Measurements from ENCODE around the gene ARHGEF40. TPM values are rescaled to one million over a fixed set of nuclear protein-coding genes. Genes with fewer than 3 reads are reported as not detected.

The ARHGEF40 gene
- total RNA-seq, 1 experiment from 2014 or later: 74.2 TPM

DNA sequence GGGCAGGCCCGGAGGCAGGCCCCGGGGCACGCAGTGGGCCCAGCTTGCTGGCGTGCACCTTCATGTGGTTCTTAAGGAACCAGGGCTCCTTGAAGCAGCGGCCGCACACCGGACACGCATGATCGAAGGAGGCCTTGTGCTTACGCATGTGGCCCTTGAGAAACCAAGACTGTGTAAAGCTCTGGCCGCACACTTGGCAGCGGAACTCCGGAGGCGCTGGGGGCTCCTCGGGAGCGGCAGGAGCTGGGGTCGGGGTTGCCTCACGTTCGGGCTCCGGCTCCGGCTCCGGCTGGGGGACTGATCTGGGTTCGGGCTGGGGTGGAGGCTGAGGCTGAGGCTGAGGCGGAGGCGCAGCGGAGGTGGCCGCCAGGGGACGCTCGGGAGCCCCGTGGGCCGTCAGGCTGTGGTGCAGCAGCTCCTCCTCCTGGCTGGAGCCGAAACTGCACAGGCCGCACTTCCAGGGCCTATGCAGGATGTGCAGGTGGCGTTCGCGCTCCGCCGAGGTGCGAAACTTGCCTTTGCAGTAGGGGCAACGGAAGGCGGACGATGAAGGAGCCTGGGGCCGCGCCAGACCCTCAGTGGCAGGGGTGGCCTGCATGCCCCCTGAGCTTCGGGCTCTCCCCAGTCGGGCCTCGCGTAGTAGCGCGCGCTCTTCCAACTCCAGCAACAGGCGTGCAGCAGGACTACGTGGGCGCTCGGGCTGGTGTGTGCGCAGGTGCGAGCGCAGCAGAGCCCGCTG is 22.3 kb downstream of the ARHGEF40 start (continued):
- TF ChIP-seq, protein P1, sequence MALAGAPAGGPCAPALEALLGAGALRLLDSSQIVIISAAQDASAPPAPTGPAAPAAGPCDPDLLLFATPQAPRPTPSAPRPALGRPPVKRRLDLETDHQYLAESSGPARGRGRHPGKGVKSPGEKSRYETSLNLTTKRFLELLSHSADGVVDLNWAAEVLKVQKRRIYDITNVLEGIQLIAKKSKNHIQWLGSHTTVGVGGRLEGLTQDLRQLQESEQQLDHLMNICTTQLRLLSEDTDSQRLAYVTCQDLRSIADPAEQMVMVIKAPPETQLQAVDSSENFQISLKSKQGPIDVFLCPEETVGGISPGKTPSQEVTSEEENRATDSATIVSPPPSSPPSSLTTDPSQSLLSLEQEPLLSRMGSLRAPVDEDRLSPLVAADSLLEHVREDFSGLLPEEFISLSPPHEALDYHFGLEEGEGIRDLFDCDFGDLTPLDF (CRISPR knock-in tag; IDR thresholded peaks at IDR 0.05): 0 out of 2 replicates have a peak, but pooled peaks have one; percentile 4
- TF ChIP-seq, protein P2, sequence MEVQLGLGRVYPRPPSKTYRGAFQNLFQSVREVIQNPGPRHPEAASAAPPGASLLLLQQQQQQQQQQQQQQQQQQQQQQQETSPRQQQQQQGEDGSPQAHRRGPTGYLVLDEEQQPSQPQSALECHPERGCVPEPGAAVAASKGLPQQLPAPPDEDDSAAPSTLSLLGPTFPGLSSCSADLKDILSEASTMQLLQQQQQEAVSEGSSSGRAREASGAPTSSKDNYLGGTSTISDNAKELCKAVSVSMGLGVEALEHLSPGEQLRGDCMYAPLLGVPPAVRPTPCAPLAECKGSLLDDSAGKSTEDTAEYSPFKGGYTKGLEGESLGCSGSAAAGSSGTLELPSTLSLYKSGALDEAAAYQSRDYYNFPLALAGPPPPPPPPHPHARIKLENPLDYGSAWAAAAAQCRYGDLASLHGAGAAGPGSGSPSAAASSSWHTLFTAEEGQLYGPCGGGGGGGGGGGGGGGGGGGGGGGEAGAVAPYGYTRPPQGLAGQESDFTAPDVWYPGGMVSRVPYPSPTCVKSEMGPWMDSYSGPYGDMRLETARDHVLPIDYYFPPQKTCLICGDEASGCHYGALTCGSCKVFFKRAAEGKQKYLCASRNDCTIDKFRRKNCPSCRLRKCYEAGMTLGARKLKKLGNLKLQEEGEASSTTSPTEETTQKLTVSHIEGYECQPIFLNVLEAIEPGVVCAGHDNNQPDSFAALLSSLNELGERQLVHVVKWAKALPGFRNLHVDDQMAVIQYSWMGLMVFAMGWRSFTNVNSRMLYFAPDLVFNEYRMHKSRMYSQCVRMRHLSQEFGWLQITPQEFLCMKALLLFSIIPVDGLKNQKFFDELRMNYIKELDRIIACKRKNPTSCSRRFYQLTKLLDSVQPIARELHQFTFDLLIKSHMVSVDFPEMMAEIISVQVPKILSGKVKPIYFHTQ (CRISPR knock-in tag; IDR thresholded peaks at IDR 0.05): no peak
- TF ChIP-seq, protein P3, sequence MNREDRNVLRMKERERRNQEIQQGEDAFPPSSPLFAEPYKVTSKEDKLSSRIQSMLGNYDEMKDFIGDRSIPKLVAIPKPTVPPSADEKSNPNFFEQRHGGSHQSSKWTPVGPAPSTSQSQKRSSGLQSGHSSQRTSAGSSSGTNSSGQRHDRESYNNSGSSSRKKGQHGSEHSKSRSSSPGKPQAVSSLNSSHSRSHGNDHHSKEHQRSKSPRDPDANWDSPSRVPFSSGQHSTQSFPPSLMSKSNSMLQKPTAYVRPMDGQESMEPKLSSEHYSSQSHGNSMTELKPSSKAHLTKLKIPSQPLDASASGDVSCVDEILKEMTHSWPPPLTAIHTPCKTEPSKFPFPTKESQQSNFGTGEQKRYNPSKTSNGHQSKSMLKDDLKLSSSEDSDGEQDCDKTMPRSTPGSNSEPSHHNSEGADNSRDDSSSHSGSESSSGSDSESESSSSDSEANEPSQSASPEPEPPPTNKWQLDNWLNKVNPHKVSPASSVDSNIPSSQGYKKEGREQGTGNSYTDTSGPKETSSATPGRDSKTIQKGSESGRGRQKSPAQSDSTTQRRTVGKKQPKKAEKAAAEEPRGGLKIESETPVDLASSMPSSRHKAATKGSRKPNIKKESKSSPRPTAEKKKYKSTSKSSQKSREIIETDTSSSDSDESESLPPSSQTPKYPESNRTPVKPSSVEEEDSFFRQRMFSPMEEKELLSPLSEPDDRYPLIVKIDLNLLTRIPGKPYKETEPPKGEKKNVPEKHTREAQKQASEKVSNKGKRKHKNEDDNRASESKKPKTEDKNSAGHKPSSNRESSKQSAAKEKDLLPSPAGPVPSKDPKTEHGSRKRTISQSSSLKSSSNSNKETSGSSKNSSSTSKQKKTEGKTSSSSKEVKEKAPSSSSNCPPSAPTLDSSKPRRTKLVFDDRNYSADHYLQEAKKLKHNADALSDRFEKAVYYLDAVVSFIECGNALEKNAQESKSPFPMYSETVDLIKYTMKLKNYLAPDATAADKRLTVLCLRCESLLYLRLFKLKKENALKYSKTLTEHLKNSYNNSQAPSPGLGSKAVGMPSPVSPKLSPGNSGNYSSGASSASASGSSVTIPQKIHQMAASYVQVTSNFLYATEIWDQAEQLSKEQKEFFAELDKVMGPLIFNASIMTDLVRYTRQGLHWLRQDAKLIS (CRISPR knock-in tag; IDR thresholded peaks at IDR 0.05; ENCODE audit: borderline replicate concordance): no peak
- TF ChIP-seq, protein P4, sequence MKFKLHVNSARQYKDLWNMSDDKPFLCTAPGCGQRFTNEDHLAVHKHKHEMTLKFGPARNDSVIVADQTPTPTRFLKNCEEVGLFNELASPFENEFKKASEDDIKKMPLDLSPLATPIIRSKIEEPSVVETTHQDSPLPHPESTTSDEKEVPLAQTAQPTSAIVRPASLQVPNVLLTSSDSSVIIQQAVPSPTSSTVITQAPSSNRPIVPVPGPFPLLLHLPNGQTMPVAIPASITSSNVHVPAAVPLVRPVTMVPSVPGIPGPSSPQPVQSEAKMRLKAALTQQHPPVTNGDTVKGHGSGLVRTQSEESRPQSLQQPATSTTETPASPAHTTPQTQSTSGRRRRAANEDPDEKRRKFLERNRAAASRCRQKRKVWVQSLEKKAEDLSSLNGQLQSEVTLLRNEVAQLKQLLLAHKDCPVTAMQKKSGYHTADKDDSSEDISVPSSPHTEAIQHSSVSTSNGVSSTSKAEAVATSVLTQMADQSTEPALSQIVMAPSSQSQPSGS (CRISPR knock-in tag; IDR thresholded peaks at IDR 0.05; ENCODE audit: borderline replicate concordance, low read depth): no peak
- TF ChIP-seq TCF7 (CRISPR knock-in tag; IDR thresholded peaks at IDR 0.05; ENCODE audit: low read depth): 0 out of 2 replicates have a peak, but pooled peaks have one; percentile 61
- TF ChIP-seq SP1 (CRISPR knock-in tag; conservative IDR thresholded peaks at IDR 0.05): peak; percentile 81
- TF ChIP-seq ESRRA (CRISPR knock-in tag; IDR thresholded peaks at IDR 0.05; ENCODE audit: borderline replicate concordance): no peak
- TF ChIP-seq, protein P5, sequence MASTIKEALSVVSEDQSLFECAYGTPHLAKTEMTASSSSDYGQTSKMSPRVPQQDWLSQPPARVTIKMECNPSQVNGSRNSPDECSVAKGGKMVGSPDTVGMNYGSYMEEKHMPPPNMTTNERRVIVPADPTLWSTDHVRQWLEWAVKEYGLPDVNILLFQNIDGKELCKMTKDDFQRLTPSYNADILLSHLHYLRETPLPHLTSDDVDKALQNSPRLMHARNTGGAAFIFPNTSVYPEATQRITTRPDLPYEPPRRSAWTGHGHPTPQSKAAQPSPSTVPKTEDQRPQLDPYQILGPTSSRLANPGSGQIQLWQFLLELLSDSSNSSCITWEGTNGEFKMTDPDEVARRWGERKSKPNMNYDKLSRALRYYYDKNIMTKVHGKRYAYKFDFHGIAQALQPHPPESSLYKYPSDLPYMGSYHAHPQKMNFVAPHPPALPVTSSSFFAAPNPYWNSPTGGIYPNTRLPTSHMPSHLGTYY (CRISPR knock-in tag; IDR thresholded peaks at IDR 0.05): no peak
- no peak for TF ChIP-seq CREB1 (CRISPR knock-in tag; IDR thresholded peaks at IDR 0.05)
- TF ChIP-seq, protein P6, sequence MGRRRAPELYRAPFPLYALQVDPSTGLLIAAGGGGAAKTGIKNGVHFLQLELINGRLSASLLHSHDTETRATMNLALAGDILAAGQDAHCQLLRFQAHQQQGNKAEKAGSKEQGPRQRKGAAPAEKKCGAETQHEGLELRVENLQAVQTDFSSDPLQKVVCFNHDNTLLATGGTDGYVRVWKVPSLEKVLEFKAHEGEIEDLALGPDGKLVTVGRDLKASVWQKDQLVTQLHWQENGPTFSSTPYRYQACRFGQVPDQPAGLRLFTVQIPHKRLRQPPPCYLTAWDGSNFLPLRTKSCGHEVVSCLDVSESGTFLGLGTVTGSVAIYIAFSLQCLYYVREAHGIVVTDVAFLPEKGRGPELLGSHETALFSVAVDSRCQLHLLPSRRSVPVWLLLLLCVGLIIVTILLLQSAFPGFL (CRISPR knock-in tag; IDR thresholded peaks at IDR 0.05; ENCODE audit: borderline replicate concordance): no peak
- TF ChIP-seq FOXJ3 (CRISPR knock-in tag; IDR thresholded peaks at IDR 0.05; ENCODE audit: borderline replicate concordance): no peak
- TF ChIP-seq SMAD4 (CRISPR knock-in tag; IDR thresholded peaks at IDR 0.05): no peak
- TF ChIP-seq ZNF219 (CRISPR knock-in tag; IDR thresholded peaks at IDR 0.05; ENCODE audit: borderline replicate concordance): no peak
- TF ChIP-seq, protein P7, sequence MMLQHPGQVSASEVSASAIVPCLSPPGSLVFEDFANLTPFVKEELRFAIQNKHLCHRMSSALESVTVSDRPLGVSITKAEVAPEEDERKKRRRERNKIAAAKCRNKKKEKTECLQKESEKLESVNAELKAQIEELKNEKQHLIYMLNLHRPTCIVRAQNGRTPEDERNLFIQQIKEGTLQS (CRISPR knock-in tag; conservative IDR thresholded peaks at IDR 0.05): no peak
- TF ChIP-seq, protein P8, sequence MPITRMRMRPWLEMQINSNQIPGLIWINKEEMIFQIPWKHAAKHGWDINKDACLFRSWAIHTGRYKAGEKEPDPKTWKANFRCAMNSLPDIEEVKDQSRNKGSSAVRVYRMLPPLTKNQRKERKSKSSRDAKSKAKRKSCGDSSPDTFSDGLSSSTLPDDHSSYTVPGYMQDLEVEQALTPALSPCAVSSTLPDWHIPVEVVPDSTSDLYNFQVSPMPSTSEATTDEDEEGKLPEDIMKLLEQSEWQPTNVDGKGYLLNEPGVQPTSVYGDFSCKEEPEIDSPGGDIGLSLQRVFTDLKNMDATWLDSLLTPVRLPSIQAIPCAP (CRISPR knock-in tag; IDR thresholded peaks at IDR 0.05): no peak
- no peak for TF ChIP-seq HMGA2 (CRISPR knock-in tag; IDR thresholded peaks at IDR 0.05)
- TF ChIP-seq, protein P9, sequence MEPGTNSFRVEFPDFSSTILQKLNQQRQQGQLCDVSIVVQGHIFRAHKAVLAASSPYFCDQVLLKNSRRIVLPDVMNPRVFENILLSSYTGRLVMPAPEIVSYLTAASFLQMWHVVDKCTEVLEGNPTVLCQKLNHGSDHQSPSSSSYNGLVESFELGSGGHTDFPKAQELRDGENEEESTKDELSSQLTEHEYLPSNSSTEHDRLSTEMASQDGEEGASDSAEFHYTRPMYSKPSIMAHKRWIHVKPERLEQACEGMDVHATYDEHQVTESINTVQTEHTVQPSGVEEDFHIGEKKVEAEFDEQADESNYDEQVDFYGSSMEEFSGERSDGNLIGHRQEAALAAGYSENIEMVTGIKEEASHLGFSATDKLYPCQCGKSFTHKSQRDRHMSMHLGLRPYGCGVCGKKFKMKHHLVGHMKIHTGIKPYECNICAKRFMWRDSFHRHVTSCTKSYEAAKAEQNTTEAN (CRISPR knock-in tag; IDR thresholded peaks at IDR 0.05): peak; percentile 80; the same call in 1 of the 2 replicates
- 0 out of 2 replicates have a peak, but pooled peaks have one; percentile 26 for TF ChIP-seq RELA (CRISPR knock-in tag; IDR thresholded peaks at IDR 0.05; ENCODE audit: borderline replicate concordance)
- TF ChIP-seq, protein P10, sequence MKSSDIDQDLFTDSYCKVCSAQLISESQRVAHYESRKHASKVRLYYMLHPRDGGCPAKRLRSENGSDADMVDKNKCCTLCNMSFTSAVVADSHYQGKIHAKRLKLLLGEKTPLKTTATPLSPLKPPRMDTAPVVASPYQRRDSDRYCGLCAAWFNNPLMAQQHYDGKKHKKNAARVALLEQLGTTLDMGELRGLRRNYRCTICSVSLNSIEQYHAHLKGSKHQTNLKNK (CRISPR knock-in tag; IDR thresholded peaks at IDR 0.05): 0 out of 2 replicates have a peak, but pooled peaks have one; percentile 3
- TF ChIP-seq ZNF416 (CRISPR knock-in tag; IDR thresholded peaks at IDR 0.05): peak; percentile 75; the same call in 1 of the 2 replicates

Data from WTC11 (cell line).